K562 (cell line): ENCODE results near the gene MED28. TPM values are rescaled to one million over a fixed set of nuclear protein-coding genes. Genes with fewer than 3 reads are reported as not detected.

Source experiments
- FOXK1 ChIP-seq: sonication (generic); formaldehyde crosslinking; IDR thresholded peaks from 2 replicates; pipeline ENCODE4 v1.8.0; 2022; ENCODE audit warnings: missing genetic modification reagents, mild to moderate bottlenecking, borderline replicate concordance
- HNRNPH1 ChIP-seq: fragments of 200-400 bp; formaldehyde crosslinking; optimal IDR thresholded peaks from 2 replicates; pipeline ENCODE3; 2017; ENCODE audit warnings: low read depth, mild to moderate bottlenecking, low read length, moderate library complexity
- IFI16 ChIP-seq: fragments of 250-450 bp; sonication (Bioruptor Pico); IDR thresholded peaks from 2 replicates; pipeline ENCODE4 v2.1.2; 2022; ENCODE audit warnings: mild to moderate bottlenecking, inconsistent platforms
- KDM1A ChIP-seq, 2 experiments: fragments of 450-650 bp; IDR thresholded peaks; 2 replicates each; pipeline ENCODE4 v1.6.1; 2016; ENCODE audit warnings: mild to moderate bottlenecking in 2 of 2
- OTX1 ChIP-seq: fragments of 450-650 bp; formaldehyde crosslinking; IDR thresholded peaks from 2 replicates; pipeline ENCODE4 v1.4.0; 2022; ENCODE audit warnings: mild to moderate bottlenecking
- SIN3B ChIP-seq: fragments of 450-650 bp; IDR thresholded peaks from 2 replicates; pipeline ENCODE4 v1.6.1; 2017; ENCODE audit warnings: low read depth, mild to moderate bottlenecking, moderate library complexity
- SREBF1 ChIP-seq: fragments of 150-350 bp; IDR thresholded peaks from 2 replicates; pipeline ENCODE4 v1.6.1; 2014; ENCODE audit warnings: antibody characterized with exemption, low read depth, low read length, borderline replicate concordance
- TGIF2 ChIP-seq: sonication (generic); formaldehyde crosslinking; IDR thresholded peaks from 2 replicates; pipeline ENCODE4 v1.8.1; 2022; ENCODE audit warnings: mild to moderate bottlenecking, missing genetic modification reagents, moderate library complexity
- polyA plus RNA-seq, 8 experiments: library from polyadenylated mRNA; depleted of rRNA in 4 of 8; stranded (reverse) in 5 of 8; unstranded in 3 of 8; fragments of >200 nt; fragmentation: Nextera tagmentation in 2 of 8; fragmentation: Illumina TruSeq in 1 of 8; extraction: Ambion mirVana in 2 of 8; extraction: Trizol in 1 of 8; gene quantifications; 2 replicates each; pipeline versions ENCODE4 v1.2.1 to v1.2.3, GENCODE V29; 2011 to 2014; ENCODE audit warnings: inconsistent platforms in 1 of 8, missing spikeins in 1 of 8
- total RNA-seq, 7 experiments: library from RNA; depleted of rRNA in 6 of 7; stranded (reverse); fragments of >200 nt in 6 of 7; fragmentation: Illumina TruSeq in 2 of 7; extraction: Trizol in 2 of 7; gene quantifications; 2 replicates each; pipeline versions ENCODE4 v1.2.1 to v1.2.3, GENCODE V29; 2011 to 2021; ENCODE audit warnings: low replicate concordance in 1 of 7
- TF ChIP-seq, protein P1 (sequence below): sonication (generic); formaldehyde crosslinking; IDR thresholded peaks from 2 replicates; pipeline ENCODE4 v1.8.1; 2023; ENCODE audit warnings: mild to moderate bottlenecking, missing genetic modification reagents
- TF ChIP-seq, protein P2 (sequence below): fragments of 200-800 bp; sonication (Bioruptor generic); IDR thresholded peaks from 2 replicates; pipeline ENCODE4 v1.6.1; 2017; ENCODE audit warnings: missing genetic modification characterization, missing compliant biosample characterization
- TF ChIP-seq, protein P3 (sequence below): sonication (generic); formaldehyde crosslinking; IDR thresholded peaks from 2 replicates; pipeline ENCODE4 v1.8.0; 2022; ENCODE audit warnings: mild to moderate bottlenecking, missing genetic modification reagents, borderline replicate concordance
- TF ChIP-seq, protein P4 (sequence below): fragments of 450-650 bp; IDR thresholded peaks from 2 replicates; pipeline ENCODE4 v1.6.1; 2018; ENCODE audit not compliant: partially characterized antibody
- TF ChIP-seq, protein P5 (sequence below), 2 experiments: IDR thresholded peaks; 2 replicates each; pipeline ENCODE4 v1.6.1; 2011; ENCODE audit warnings: borderline replicate concordance in 1 of 2, control low read depth in 1 of 2, low read depth in 1 of 2, low read length in 1 of 2, mild to moderate bottlenecking in 1 of 2, mixed read lengths in 1 of 2, moderate library complexity in 1 of 2; ENCODE audit not compliant: insufficient read depth in 1 of 2, insufficient read length in 1 of 2, poor library complexity in 1 of 2, severe bottlenecking in 1 of 2; ENCODE audit errors: extremely low read depth in 1 of 2
- TF ChIP-seq, protein P6 (sequence below): fragments of 250-450 bp; sonication (Bioruptor Pico); IDR thresholded peaks from 2 replicates; pipeline ENCODE4 v1.4.0; 2020

The MED28 gene
- total and polyA plus RNA-seq, 9 of the 15 experiments (the other 6 are each of a cell fraction or from before 2014, with no cell fraction given), result 15.5 to 93.8 (median 50.5) TPM

DNA sequence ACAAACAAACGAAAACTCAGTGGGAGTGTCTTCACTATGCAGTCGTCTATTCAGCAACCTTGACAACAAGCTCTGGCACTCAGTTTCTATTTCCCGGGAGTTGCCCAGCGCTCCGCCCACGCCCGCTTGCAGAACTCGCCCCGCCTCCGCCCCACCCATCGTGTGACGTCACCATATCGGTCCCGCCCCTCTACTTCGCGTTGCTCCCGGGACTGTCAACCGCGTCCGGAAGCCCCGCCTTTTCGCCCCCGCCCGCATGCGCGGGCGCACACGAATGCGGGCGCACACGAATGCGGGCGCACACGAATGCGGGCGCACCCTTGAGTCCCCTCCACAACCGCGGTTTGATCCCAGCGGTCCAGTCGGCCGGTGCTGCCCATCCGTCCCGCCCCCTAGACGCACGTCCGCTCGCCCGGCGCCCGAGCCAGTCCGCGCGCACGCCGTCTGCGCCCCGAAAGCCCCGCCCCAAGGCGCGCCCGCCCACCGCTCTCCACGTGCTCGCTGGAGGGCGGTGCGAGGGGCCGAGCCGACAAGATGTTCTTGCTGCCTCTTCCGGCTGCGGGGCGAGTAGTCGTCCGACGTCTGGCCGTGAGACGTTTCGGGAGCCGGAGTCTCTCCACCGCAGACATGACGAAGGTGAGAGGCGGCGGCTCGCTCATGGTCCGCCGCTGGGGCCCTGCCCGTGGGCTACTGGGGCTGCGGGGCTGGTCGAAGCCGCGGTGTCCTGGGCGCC lies 37.3 kb upstream of the MED28 start, which contains the start of gene LAP3 (continued):
- TF ChIP-seq, protein P1, sequence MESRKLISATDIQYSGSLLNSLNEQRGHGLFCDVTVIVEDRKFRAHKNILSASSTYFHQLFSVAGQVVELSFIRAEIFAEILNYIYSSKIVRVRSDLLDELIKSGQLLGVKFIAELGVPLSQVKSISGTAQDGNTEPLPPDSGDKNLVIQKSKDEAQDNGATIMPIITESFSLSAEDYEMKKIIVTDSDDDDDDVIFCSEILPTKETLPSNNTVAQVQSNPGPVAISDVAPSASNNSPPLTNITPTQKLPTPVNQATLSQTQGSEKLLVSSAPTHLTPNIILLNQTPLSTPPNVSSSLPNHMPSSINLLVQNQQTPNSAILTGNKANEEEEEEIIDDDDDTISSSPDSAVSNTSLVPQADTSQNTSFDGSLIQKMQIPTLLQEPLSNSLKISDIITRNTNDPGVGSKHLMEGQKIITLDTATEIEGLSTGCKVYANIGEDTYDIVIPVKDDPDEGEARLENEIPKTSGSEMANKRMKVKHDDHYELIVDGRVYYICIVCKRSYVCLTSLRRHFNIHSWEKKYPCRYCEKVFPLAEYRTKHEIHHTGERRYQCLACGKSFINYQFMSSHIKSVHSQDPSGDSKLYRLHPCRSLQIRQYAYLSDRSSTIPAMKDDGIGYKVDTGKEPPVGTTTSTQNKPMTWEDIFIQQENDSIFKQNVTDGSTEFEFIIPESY (CRISPR knock-in tag), result no peak
- TF ChIP-seq KDM1A (IDR thresholded peaks at IDR 0.05) (no peak), SREBF1 (no peak), OTX1 (CRISPR knock-in tag) (no peak), FOXK1 (0 out of 2 replicates have a peak, but pooled peaks have one; percentile 15), TGIF2 (CRISPR knock-in tag) (0 out of 2 replicates have a peak, but pooled peaks have one; percentile 34), IFI16 (CRISPR knock-in tag) (no peak), SIN3B (no peak), HNRNPH1 (no peak)
- TF ChIP-seq, protein P2, sequence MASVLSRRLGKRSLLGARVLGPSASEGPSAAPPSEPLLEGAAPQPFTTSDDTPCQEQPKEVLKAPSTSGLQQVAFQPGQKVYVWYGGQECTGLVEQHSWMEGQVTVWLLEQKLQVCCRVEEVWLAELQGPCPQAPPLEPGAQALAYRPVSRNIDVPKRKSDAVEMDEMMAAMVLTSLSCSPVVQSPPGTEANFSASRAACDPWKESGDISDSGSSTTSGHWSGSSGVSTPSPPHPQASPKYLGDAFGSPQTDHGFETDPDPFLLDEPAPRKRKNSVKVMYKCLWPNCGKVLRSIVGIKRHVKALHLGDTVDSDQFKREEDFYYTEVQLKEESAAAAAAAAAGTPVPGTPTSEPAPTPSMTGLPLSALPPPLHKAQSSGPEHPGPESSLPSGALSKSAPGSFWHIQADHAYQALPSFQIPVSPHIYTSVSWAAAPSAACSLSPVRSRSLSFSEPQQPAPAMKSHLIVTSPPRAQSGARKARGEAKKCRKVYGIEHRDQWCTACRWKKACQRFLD (CRISPR knock-in tag), result no peak
- TF ChIP-seq, protein P3, sequence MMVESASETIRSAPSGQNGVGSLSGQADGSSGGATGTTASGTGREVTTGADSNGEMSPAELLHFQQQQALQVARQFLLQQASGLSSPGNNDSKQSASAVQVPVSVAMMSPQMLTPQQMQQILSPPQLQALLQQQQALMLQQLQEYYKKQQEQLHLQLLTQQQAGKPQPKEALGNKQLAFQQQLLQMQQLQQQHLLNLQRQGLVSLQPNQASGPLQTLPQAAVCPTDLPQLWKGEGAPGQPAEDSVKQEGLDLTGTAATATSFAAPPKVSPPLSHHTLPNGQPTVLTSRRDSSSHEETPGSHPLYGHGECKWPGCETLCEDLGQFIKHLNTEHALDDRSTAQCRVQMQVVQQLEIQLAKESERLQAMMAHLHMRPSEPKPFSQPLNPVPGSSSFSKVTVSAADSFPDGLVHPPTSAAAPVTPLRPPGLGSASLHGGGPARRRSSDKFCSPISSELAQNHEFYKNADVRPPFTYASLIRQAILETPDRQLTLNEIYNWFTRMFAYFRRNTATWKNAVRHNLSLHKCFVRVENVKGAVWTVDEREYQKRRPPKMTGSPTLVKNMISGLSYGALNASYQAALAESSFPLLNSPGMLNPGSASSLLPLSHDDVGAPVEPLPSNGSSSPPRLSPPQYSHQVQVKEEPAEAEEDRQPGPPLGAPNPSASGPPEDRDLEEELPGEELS (CRISPR knock-in tag), result no peak
- TF ChIP-seq, protein P4, sequence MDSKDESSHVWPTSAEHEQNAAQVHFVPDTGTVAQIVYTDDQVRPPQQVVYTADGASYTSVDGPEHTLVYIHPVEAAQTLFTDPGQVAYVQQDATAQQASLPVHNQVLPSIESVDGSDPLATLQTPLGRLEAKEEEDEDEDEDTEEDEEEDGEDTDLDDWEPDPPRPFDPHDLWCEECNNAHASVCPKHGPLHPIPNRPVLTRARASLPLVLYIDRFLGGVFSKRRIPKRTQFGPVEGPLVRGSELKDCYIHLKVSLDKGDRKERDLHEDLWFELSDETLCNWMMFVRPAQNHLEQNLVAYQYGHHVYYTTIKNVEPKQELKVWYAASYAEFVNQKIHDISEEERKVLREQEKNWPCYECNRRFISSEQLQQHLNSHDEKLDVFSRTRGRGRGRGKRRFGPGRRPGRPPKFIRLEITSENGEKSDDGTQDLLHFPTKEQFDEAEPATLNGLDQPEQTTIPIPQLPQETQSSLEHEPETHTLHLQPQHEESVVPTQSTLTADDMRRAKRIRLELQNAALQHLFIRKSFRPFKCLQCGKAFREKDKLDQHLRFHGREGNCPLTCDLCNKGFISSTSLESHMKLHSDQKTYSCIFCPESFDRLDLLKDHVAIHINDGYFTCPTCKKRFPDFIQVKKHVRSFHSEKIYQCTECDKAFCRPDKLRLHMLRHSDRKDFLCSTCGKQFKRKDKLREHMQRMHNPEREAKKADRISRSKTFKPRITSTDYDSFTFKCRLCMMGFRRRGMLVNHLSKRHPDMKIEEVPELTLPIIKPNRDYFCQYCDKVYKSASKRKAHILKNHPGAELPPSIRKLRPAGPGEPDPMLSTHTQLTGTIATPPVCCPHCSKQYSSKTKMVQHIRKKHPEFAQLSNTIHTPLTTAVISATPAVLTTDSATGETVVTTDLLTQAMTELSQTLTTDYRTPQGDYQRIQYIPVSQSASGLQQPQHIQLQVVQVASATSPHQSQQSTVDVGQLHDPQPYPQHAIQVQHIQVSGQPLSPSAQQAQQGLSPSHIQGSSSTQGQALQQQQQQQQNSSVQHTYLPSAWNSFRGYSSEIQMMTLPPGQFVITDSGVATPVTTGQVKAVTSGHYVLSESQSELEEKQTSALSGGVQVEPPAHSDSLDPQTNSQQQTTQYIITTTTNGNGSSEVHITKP, result no peak
- TF ChIP-seq, protein P5, sequence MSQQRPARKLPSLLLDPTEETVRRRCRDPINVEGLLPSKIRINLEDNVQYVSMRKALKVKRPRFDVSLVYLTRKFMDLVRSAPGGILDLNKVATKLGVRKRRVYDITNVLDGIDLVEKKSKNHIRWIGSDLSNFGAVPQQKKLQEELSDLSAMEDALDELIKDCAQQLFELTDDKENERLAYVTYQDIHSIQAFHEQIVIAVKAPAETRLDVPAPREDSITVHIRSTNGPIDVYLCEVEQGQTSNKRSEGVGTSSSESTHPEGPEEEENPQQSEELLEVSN (IDR thresholded peaks at IDR 0.05; ENCODE audit: borderline replicate concordance in 1 of 2, extremely low read depth in 1 of 2, insufficient read depth in 1 of 2, insufficient read length in 1 of 2, low read depth in 1 of 2, low read length in 1 of 2, poor library complexity in 1 of 2, severe bottlenecking in 1 of 2), result peak; percentile 95 to 97
- TF ChIP-seq, protein P6, sequence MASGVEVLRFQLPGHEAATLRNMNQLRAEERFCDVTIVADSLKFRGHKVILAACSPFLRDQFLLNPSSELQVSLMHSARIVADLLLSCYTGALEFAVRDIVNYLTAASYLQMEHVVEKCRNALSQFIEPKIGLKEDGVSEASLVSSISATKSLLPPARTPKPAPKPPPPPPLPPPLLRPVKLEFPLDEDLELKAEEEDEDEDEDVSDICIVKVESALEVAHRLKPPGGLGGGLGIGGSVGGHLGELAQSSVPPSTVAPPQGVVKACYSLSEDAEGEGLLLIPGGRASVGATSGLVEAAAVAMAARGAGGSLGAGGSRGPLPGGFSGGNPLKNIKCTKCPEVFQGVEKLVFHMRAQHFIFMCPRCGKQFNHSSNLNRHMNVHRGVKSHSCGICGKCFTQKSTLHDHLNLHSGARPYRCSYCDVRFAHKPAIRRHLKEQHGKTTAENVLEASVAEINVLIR (CRISPR knock-in tag), result peak; percentile 69
